Uterus (tissue), 4 donors: ENCODE measurements around the gene CCL22. TPM values are rescaled to one million over a fixed set of nuclear protein-coding genes. Genes with fewer than 3 reads are reported as not detected.

ENCODE experiments used
- DNase-seq, 2 donors: peaks; one replicate each; pipeline ENCODE4 v3.0.0-alpha.2; 2019 to 2020
- H3K27ac ChIP-seq, 2 donors: fragments of 200-600 bp; sonication (generic); 1 replicate in 1 of 2; 2 replicates in 1 of 2; pipeline ENCODE4 v1.5.1; 2016 to 2018
- H3K27me3 ChIP-seq, 2 donors: fragments of 200-600 bp; sonication (generic); one replicate each; pipeline ENCODE4 v1.5.1; 2018 to 2019; ENCODE audit warnings: control low read depth in 1 of 2
- H3K36me3 ChIP-seq, 2 donors: fragments of 200-600 bp; sonication (generic); one replicate each; pipeline ENCODE4 v1.5.1; 2019; ENCODE audit warnings: control low read depth in 1 of 2
- H3K4me1 ChIP-seq, 2 donors: fragments of 200-600 bp; sonication (generic); one replicate each; pipeline ENCODE4 v1.5.1; 2018 to 2019; ENCODE audit warnings: control low read depth in 1 of 2
- H3K4me3 ChIP-seq, 2 donors: fragments of 200-600 bp; sonication (generic); 1 replicate in 1 of 2; 2 replicates in 1 of 2; pipeline ENCODE4 v1.5.1; 2018 to 2019; ENCODE audit warnings: mild to moderate bottlenecking in 1 of 2
- H3K9me3 ChIP-seq, 2 donors: fragments of 200-600 bp; sonication (generic); one replicate each; pipeline ENCODE4 v1.5.1; 2019; ENCODE audit warnings: control low read depth in 1 of 2
- POLR2A ChIP-seq, 2 donors: fragments of 450-650 bp; IDR thresholded peaks; one replicate each; pipeline ENCODE4 v1.6.1; 2016; ENCODE audit warnings: antibody characterized with exemption in 2 of 2, mild to moderate bottlenecking in 1 of 2, moderate library complexity in 1 of 2
- intact Hi-C: fragments of 100-400 bp; cut with DNase I; formaldehyde crosslinking; loops from one replicate; pipeline ENCODE4 v1.15.1; 2023; ENCODE audit warnings: low total_unique reads
- small RNA-seq: library from RNA; depleted of rRNA; stranded (forward); fragments of <200 nt; gene quantifications from one replicate; pipeline ENCODE3, GENCODE V24; 2016
- total RNA-seq, 4 donors: library from RNA; depleted of rRNA in 3 of 4; stranded (reverse); fragments of >200 nt in 3 of 4; gene quantifications; one replicate each; pipeline versions ENCODE4 v1.1.0 to v1.2.4, GENCODE V29; 2014 to 2023
- TF ChIP-seq, protein P1 (sequence below), 4 experiments: fragments of 200-600 bp in 2 of 4; fragments of 450-650 bp in 2 of 4; sonication (generic) in 2 of 4; IDR thresholded peaks; one replicate each; pipeline ENCODE4 v1.5.1; 2016 to 2019; ENCODE audit warnings: antibody characterized with exemption in 4 of 4, mild to moderate bottlenecking in 2 of 4, moderate library complexity in 1 of 4
- donor health status: DM: yes; HTN: yes; CAD: no.

The CCL22 gene
- total RNA-seq, 4 donors from 2014 or later, result not detected

DNA sequence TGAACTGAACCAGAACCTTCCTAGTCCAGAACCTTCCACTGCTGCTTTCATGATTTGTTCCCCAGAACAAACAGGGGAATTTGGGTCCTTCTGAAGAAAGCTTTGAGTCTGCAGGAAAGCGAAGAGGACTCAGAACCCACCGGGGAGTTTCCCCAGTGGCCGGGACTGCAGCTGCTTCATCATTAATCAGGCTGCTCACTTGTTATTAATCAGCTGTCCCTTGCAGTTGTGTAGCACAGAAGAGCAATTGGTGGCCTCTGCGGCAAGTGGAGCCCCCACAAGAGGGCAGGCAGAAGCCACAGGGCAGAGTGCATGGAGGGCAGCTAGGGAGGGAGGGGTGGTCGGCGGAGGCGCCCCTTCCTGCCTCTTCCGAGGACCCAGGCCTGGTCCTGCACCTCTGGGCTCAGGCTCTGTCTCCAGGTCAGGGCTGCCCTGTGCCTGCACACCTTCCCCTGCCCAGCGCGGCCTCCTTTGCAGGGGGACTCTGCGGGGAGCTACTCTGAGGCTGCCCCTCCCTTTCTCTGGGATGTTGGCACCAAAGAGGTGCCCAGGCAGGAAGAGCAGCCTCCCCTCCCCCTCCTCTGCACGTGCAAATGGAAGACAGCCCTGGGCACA lies 52.9 kb downstream of the CCL22 start:
- no peaks in the 10 kb centered on the region for H3K27me3 ChIP-seq
- no peak overlapping the region for H3K4me3 ChIP-seq
- intact Hi-C loops, result no loop called here
- no peak for DNase-seq
- H3K36me3 ChIP-seq, result no peaks in the 10 kb centered on the region
- H3K9me3 ChIP-seq, result no peaks in the 10 kb centered on the region
- no peak overlapping the region for H3K27ac ChIP-seq
- TF ChIP-seq, protein P1, sequence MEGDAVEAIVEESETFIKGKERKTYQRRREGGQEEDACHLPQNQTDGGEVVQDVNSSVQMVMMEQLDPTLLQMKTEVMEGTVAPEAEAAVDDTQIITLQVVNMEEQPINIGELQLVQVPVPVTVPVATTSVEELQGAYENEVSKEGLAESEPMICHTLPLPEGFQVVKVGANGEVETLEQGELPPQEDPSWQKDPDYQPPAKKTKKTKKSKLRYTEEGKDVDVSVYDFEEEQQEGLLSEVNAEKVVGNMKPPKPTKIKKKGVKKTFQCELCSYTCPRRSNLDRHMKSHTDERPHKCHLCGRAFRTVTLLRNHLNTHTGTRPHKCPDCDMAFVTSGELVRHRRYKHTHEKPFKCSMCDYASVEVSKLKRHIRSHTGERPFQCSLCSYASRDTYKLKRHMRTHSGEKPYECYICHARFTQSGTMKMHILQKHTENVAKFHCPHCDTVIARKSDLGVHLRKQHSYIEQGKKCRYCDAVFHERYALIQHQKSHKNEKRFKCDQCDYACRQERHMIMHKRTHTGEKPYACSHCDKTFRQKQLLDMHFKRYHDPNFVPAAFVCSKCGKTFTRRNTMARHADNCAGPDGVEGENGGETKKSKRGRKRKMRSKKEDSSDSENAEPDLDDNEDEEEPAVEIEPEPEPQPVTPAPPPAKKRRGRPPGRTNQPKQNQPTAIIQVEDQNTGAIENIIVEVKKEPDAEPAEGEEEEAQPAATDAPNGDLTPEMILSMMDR (IDR thresholded peaks at IDR 0.05), result no peak
- TF ChIP-seq POLR2A (IDR thresholded peaks at IDR 0.05), result no peak
- no peaks in the 10 kb centered on the region for H3K4me1 ChIP-seq

DNA sequence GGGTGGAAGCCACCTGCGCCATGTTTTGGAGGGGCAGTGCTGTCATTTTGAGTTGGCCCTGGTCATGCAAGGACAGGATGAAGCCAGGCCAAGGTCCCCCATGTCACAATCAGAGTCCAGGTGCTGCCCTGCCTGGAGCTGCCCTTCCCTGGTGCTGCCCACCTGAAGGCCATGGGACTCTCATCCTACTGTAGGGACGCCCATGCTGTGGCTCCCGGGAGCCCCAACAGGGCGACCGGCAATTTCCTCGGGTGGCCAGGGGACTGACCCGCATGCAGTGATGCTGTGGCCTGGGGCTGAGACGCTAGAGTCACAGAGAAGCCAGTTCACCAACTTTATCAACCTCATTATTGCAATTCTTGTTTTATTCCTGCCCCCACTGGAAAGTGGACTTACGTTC lies 54.0 kb downstream of the CCL22 start:
- H3K4me1 ChIP-seq, result no peaks in the 10 kb centered on the region
- H3K27ac ChIP-seq, result no peak overlapping the region
- H3K4me3 ChIP-seq, result no peak overlapping the region
- intact Hi-C loops, result no loop called here
- H3K36me3 ChIP-seq, result no peaks in the 10 kb centered on the region
- H3K27me3 ChIP-seq, result no peaks in the 10 kb centered on the region
- DNase-seq, result no peak
- TF ChIP-seq, protein P1 (IDR thresholded peaks at IDR 0.05), result no peak
- no peak for TF ChIP-seq POLR2A (IDR thresholded peaks at IDR 0.05)
- H3K9me3 ChIP-seq, result no peaks in the 10 kb centered on the region

DNA sequence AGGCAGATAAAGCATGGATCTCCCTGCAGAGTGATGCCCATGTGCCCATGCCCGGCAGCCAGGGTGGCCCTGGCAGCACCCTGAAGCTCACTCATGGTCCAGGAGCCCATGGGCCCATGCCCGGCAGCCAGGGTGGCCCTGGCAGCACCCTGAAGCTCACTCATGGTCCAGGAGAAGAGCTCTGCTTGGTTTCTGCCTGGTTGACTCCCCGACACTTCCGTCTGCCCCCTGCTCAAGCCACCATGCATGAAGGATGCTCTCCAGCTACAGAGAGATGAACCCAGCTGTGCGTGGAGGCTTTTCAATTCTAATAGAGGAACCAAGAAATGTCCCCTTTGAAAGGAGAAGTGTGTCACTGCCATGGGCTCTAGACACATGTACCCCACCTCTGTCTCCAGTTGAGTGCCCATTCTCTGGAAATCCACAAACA lies 54.7 kb downstream of the CCL22 start:
- H3K27me3 ChIP-seq, result no peaks in the 10 kb centered on the region
- no peak for TF ChIP-seq POLR2A (IDR thresholded peaks at IDR 0.05)
- TF ChIP-seq, protein P1 (IDR thresholded peaks at IDR 0.05), result no peak
- H3K36me3 ChIP-seq, result no peaks in the 10 kb centered on the region
- no peak overlapping the region for H3K4me3 ChIP-seq
- H3K27ac ChIP-seq, result no peak overlapping the region
- H3K9me3 ChIP-seq, result no peaks in the 10 kb centered on the region
- intact Hi-C loops, result no loop called here
- no peak for DNase-seq
- no peaks in the 10 kb centered on the region for H3K4me1 ChIP-seq

DNA sequence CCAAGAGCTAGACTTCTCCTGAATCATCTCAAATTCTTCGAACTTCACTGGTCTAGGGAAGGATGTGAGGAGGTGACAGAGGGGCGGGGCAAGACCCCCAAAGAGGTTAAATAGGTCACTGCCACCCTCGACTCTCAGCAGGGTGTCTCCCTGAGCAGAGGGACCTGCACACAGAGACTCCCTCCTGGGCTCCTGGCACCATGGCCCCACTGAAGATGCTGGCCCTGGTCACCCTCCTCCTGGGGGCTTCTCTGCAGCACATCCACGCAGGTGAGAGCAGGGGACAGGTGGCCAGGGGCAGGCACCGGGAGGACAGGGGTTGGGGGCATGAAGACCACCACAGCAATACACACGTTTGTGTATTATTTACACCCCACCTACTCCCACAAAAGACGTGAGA lies 55.1 kb downstream of the CCL22 start:
- intact Hi-C loops, result no loop called here
- Histone ChIP-seq H3K36me3 (no peaks in the 10 kb centered on the region), H3K4me3 (no peak overlapping the region), H3K9me3 (no peaks in the 10 kb centered on the region), H3K27ac (no peak overlapping the region), H3K4me1 (no peaks in the 10 kb centered on the region), H3K27me3 (no peaks in the 10 kb centered on the region)
- no peak for DNase-seq
- TF ChIP-seq POLR2A (IDR thresholded peaks at IDR 0.05), result no peak
- TF ChIP-seq, protein P1 (IDR thresholded peaks at IDR 0.05), result no peak

Small RNA genes within 50 kb of the gene (small RNA-seq; reads per million reads assigned to genes)
- not detected for gene AC108081.1

Other genes with a start within 250 kb of the CCL22 start
- 100 to 1,000 TPM in 1 of 4 donors, 10 to 100 TPM in 3; 45.3 to 323 (median 75.1) TPM for gene PSME3IP1, start 172.7 kb upstream of the CCL22 start, total RNA-seq
- gene RSPRY1, start 172.5 kb upstream of the CCL22 start, total RNA-seq, result 10 to 100 TPM; 27.9 to 77.7 (median 53.2) TPM
- 100 to 1,000 TPM in 1 of 4 donors, 10 to 100 TPM in 3; 40.9 to 110 (median 57.8) TPM for gene ARL2BP, start 113.5 kb upstream of the CCL22 start, total RNA-seq
- gene PLLP, start 74.1 kb upstream of the CCL22 start, total RNA-seq, result 10 to 100 TPM in 1 of 4 donors, 1 to 10 TPM in 2, not detected in 1; 2.6 to 19.1 (median 6.2) TPM
- gene CX3CL1, start 13.7 kb downstream of the CCL22 start, total RNA-seq, result 10 to 100 TPM in 2 of 4 donors, 1 to 10 TPM in 2; 1.0 to 31.2 (median 7.1) TPM
- not detected for gene CCL17, start 46.0 kb downstream of the CCL22 start, total RNA-seq
- gene CIAPIN1, start 88.6 kb downstream of the CCL22 start, total RNA-seq, result 10 to 100 TPM in 3 of 4 donors, 1 to 10 TPM in 1; 9.7 to 49.0 (median 26.7) TPM
- gene COQ9, start 88.7 kb downstream of the CCL22 start, total RNA-seq, result 10 to 100 TPM; 11.5 to 39.1 (median 23.6) TPM
- 100 to 1,000 TPM in 2 of 4 donors, 10 to 100 TPM in 2; 64.3 to 460 (median 104) TPM for gene POLR2C, start 103.9 kb downstream of the CCL22 start, total RNA-seq
- gene DOK4, start 127.7 kb downstream of the CCL22 start, total RNA-seq, result 10 to 100 TPM in 3 of 4 donors, 1 to 10 TPM in 1; 1.8 to 31.6 (median 24.5) TPM
- 10 to 100 TPM in 3 of 4 donors, 1 to 10 TPM in 1; 8.7 to 23.6 (median 22.0) TPM for gene CCDC102A, start 177.8 kb downstream of the CCL22 start, total RNA-seq
- gene ADGRG5, start 183.9 kb downstream of the CCL22 start, total RNA-seq, result 1 to 10 TPM in 1 of 4 donors, under 1 TPM in 2, not detected in 1; 0.14 to 1.5 (median 0.76) TPM